ENCODE data around the gene SFTPA1.
"Not testable (repeated sequence)": the region's sequence is repeated elsewhere in the genome, so short reads cannot be mapped to it uniquely, and the experiment has no call there.

Gene SFTPA1

GRCh38 chr10:79611193-79611976, 646 bp downstream of the SFTPA1 start:
- FAIRE-seq = not testable (repeated sequence)

- no peak for FAIRE-seq
Observed at GRCh38 chr10:79615577-79615976, 4.8 kb downstream of the SFTPA1 start.

GRCh38 chr10:79616164-79616563, 5.4 kb downstream of the SFTPA1 start:
- FAIRE-seq = no peak

GRCh38 chr10:79623663-79624062, 12.9 kb downstream of the SFTPA1 start:
- FAIRE-seq = not testable (repeated sequence)

- FAIRE-seq = no peak
Observed at GRCh38 chr10:79627075-79627474, 16.3 kb downstream of the SFTPA1 start.

GRCh38 chr10:79628083-79628482, 17.3 kb downstream of the SFTPA1 start:
- no peak for FAIRE-seq

- FAIRE-seq = no peak
Observed at GRCh38 chr10:79628988-79629954, 18.5 kb downstream of the SFTPA1 start.

- FAIRE-seq = no peak
Observed at GRCh38 chr10:79629955-79630327, 19.2 kb downstream of the SFTPA1 start.

- FAIRE-seq = not testable (repeated sequence)
Observed at GRCh38 chr10:79636654-79637199, 26.0 kb downstream of the SFTPA1 start.

GRCh38 chr10:79638318-79638717, 27.6 kb downstream of the SFTPA1 start:
- FAIRE-seq = no peak

GRCh38 chr10:79652695-79653094, 42.0 kb downstream of the SFTPA1 start:
- not testable (repeated sequence) for FAIRE-seq

- FAIRE-seq = not testable (repeated sequence)
Observed at GRCh38 chr10:79663287-79663686, 52.5 kb downstream of the SFTPA1 start.

- FAIRE-seq = not testable (repeated sequence)
Observed at GRCh38 chr10:79664686-79665085, 53.9 kb downstream of the SFTPA1 start.

Data from G401.6 (cell line).